Frontal cortex (tissue), 4 donors: ENCODE measurements around the gene DDX41. TPM values are rescaled to one million over a fixed set of nuclear protein-coding genes. Genes with fewer than 3 reads are reported as not detected.
"Not testable (repeated sequence)": the region's sequence is repeated elsewhere in the genome, so short reads cannot be mapped to it uniquely, and the experiment has no call there.

Experiments used
- DNase-seq, 2 donors: peaks; one replicate each; pipeline ENCODE4 v3.0.0; 2012; ENCODE audit warnings: low spot score in 2 of 2
- FAIRE-seq: peaks from 2 replicates; lab custom pipeline; 2012; peaks lifted over from hg19 to GRCh38; lab: Jason Lieb, UNC
- total RNA-seq: library from RNA; depleted of rRNA; stranded (reverse); fragments of >200 nt; gene quantifications from one replicate; pipeline ENCODE4 v1.2.3, GENCODE V29; 2014
- donor health status: control.
- donor health status: control.
- donor health status: control.

DDX41 gene
- total RNA-seq, 1 donor from 2014 or later, result 77.0 TPM

DNA sequence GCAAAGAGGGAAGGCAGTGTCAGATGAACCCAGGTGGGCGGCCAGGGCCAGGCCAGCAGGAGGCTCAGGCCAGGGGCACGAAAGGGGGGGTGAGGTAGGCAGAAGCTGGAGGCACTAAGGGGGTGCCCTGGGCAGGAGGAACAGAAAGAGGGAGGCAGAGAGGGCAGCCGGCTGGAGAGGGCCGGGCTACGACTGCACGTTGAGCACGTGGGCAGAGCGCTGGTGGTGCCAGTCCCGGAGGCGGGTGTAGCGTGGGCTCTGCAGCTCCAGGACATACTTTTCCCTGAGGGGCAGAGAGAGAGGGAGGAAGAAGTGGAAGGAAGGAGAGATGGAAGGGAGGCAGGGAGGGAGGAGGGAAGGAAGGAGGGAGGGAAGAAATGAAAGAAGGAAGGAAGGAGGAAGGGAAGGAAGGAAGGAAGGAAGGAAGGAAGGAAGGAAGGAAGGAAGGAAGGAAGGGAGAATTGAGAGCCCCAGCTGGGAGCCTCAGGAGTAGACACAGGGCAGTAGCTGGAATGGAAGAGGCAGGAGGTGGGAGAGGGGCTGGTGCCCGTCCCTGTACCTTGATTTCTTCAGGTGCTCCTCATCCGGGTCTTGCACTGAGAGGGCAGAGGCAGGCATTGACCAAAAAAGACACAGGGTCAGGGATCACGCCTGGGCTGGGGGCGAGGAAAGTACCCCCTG, 26.3 kb downstream of the DDX41 start:
- FAIRE-seq (no peak), DNase-seq (no peak)

- FAIRE-seq (no peak), DNase-seq (no peak)
Observed at GRCh38 chr5:177489119-177489716, 27.5 kb downstream of the DDX41 start.

DNA sequence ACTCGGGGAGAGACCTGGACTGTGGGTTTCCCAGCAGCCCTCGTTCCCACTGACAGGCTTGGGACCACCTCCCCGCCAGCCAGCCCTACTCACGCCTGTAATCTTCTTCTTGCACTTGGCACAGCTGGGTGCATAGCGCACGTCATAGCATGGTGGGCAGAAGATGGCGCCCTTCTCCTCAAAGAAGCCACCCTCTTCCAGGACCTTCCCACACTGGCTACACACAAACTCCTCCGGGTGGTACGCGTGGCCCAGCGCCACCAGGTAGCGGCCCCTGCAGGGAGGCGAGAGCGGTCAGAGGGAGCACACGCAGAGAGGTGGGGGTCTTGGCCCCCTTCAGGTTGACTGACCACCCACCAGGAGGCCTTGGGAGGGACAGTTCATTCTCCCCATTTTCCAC, 28.8 kb downstream of the DDX41 start:
- FAIRE-seq (no peak), DNase-seq (no peak)

GRCh38 chr5:177487144-177487543, 29.6 kb downstream of the DDX41 start:
- FAIRE-seq (no peak), DNase-seq (no peak)

DNA sequence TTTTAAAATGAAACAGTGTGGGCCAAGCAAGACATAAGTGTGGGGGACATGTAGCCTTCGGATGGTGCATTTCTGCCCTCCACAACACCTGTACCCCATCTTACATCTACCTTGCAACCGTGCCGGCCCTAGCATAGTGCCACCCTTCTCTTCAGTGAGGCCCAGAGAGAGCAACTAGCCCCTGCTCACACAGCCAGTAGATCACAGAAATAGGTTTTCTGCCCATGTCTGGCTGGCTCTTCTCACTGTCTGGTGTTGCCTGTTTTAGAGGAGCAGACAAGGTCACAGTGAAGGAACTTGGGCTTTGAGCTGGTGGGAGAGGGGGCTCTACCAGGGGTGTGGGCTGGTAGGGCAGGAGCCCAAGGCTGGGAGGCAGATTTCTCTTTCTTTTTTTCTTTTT, 30.5 kb downstream of the DDX41 start:
- no peak for FAIRE-seq

DNA sequence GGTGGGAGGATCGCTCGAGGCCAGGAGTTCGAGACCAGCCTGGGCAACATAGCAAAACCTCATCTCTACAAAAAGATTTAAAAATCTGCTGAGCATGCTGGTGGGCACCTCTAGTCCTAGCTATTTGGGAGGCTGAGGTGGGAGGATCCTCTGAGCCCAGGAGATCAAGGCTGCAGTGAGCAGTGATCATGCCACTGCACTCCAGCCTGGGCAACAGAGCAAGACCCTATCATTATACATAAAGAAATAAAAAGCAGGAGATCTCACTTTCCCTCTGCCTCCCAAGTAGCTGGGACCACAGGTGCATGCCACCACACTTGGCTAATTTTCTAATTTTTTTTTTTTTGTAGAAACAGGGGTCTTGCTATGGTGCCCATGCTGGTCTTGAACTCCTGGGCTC, 31.0 kb downstream of the DDX41 start:
- DNase-seq, FAIRE-seq: not testable (repeated sequence)

More for the DNA sequence above, 30.5 kb downstream of the DDX41 start:
- DNase-seq, result no peak

GRCh38 chr5:177484902-177485549, 31.7 kb downstream of the DDX41 start:
- DNase-seq (no peak), FAIRE-seq (no peak)

DNA sequence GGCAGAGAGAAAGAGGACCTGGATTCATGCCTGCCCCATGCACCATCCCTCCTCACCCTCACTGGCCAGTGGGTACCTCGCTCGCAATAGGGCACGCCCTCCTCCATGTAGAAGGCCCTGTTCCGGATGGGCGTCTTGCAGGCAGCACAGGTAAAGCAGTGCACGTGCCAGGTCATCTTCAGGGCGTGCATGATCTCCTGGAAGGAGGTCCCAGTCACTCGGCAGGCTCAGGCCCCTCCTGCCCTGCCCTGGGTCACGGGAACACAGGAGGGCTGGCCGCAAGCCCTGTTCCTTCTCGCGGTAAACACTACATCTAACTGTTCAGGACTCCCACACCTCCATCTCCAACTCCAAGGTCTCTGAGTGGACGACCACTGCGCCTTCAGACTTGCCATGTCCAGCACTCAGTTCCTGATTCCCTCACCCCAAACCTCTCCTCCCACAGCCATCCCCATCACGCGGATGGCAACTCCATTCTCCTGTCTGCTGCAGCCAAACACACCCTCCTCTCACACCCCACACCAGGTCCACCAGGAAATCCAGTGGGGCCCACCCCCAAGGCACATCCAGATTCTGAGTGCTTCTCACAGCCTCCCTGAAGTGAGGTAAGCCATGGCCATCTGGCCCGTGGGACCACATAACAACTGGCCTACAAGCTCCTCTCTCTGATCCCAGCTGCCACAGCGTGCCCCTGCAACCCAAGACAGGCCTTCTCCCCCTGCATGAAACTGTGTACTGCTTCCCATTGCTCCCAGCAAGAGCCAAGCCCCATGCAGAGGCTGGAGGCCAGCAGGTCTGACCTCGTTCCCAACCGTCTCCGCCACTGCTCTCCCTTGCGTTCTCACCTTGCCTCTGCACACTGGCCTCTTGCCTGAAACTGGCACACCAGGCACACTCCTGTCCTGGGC, 32.5 kb downstream of the DDX41 start:
- no peak for DNase-seq
- FAIRE-seq, result no peak

- FAIRE-seq (no peak), DNase-seq (no peak)
Observed at GRCh38 chr5:177483042-177483441, 33.7 kb downstream of the DDX41 start.

DNA sequence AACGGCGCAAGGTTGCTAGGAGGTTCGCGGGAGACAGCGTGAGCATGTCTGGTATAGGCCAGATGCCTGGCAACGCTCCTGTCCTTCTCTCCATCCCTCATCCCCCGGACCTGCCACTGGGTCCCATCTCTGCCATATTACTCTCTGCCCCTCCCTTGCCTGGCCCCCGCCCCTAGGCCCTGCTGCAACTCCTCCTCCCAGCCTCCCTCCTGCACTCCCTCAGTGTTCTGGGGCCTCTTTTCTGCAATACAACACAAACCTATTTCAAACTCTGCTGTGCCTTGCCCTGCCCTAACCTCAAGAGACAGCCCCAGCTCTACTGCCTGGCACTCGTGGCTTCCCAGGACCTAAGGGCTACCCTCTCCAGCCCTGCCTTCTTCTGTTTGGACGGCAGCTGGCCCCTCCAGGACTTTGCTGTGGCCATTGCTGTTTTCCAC, 34.4 kb downstream of the DDX41 start:
- FAIRE-seq (no peak), DNase-seq (no peak)

DNA sequence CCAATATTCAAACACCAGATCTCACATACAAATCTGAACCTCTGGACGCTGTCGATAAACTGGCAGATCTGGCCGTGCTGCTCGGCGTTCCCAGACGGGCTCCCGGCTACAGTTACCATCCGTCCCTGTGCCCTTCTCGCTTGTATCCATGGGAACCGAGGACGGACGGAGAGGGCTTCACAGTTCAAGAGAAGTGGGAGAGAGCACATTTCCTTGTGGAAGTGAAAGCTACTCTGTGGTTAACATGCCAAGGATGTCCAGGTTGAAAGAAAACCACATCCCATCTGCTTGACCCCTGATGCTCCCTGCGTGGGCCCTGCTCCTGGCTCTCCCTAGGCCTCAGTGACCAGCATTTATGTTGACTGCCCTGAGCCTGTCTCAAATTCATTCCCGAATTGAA, 37.0 kb downstream of the DDX41 start:
- no peak for FAIRE-seq
- DNase-seq, result no peak

DNA sequence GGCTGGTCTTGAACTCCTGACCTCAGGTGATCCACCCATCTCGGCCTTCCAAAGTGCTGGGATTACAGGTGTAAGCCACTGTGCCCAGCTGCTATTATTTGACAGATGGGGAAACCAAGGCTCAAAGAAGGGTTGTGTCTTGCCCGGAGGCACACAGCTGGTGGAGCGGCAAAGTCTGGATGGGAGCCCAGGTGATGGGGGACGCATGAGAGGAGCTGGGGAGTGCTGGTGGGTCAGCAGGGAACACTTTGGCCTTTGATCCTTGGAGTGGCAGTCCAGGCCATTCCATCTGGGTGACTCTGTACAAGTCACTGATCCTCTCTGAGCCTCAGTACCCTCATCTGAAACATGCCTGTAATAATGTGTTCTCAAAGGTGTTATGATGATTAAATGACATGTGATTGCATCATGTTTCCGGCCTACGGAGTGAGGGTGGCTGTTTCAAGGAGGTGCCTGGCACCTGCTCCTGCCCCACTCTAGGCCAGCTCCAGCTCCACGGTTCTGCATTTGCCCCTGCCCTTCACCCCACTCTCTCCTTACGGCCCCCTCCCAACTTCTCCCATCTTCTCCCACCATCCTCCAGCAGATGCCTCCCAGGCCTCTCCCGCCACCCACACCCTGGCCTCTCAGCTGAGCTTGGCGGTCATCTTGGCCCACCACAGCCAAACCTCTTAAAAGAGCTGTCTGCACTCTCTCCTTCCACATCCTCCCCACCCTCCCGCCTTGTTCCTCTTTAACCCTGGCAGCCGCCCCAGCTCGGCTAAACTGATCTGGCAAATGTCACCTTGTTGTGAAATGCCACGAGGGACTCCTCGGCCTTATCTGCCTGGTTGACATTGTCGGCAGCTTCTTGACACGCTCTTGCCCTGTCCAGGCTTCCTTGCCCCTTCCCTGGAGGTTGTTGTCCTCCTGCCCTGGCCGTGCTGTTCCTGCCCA, 37.8 kb downstream of the DDX41 start:
- FAIRE-seq (no peak), DNase-seq (no peak)

GRCh38 chr5:177477701-177478477, 38.9 kb downstream of the DDX41 start:
- DNase-seq (no peak), FAIRE-seq (no peak)

- FAIRE-seq (no peak), DNase-seq (no peak)
Observed at GRCh38 chr5:177476531-177477233, 40.1 kb downstream of the DDX41 start.

DNA sequence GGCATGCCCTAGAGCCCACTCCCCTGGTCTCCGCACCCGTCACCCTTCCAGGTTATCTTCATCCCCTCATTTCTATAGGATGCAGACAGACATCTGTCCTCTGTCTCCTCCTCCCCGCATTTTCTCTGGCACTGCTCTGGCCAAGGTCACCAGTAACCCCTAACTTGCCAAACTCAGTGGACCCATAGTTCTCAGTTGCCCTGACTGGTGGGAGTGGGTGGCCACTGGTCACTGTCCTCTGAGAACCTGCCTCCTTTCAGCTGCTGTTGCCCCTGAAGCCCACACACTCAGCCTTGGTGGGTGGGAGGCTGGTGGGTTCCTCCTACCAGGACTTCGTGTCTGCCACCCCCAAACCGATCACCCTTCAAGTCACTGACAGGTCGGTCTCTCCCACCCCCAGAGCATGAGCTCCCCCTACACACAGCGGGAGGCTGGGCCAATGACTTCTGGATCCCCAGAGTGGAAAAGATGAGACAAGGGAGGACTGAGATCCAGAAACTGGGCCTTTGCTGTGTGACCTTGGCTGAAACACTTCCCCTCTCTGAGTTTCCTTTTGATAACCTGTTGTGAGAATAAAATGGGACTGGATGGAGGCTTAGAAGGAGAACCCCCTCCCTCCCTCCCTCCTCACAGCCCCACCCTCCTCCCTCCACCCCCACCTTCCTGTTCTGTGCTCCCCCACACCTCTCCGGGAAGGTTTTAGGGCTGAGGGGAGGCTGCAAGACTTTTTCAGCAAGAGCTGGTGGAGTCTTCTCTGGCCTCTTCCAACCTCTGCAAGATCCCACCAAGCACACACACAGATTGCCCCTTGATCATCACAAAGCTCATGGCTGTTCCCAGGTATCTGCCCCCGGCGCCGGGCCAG, 41.0 kb downstream of the DDX41 start:
- no peak for FAIRE-seq

DNA sequence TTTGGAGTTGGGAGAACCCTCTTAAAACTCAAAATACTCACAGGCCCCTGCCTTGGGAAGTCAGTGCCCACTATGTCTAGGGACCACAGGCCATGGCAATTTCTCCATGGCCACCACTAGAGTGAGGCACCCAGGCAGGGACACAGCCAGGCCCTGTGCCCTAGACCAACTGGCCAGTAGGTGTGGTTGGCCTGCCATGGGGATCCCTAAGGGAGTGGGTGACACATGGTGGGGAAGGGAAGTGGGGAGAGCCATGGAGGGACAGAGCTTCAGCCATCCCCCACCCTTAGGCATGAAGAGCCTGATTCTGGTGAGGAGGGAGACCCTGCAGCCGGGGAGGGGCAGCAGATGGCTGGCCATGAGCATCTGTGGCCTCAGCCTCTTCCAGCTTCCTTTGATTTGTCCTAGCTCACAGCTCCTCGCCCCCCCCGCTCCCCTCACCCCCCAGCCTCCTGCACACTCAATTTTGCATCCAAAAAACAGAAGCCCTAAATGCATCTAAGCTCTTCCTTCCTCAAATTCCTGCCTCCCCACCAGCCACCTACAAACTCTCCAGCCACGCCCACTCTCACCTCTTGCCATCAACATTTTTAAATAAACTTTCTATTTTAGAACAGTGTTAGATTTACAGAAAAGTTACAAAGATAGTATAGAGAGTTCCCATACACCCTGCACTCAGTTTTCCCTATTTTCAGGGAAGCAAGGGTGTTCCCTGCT, 41.8 kb downstream of the DDX41 start:
- FAIRE-seq, result no peak
- DNase-seq, result no peak

More for the DNA sequence above, 41.0 kb downstream of the DDX41 start:
- DNase-seq, result no peak
